HG03354 (cell line): ENCODE data around the gene HOXA5.

Experiments
- ATAC-seq: cut with Tn5 transposase; IDR thresholded peaks from one replicate; pipeline ENCODE4 v1.9.1; 2021; ENCODE audit warnings: mild to moderate bottlenecking; ENCODE audit not compliant: unreplicated experiment, poor library complexity, severe bottlenecking

HOXA5 gene

GRCh38 chr7:27111751-27112277 lies 31.7 kb downstream of the HOXA5 start:
- ATAC-seq, result no peak

GRCh38 chr7:27111042-27111750 lies 32.3 kb downstream of the HOXA5 start:
- ATAC-seq, result no peak

GRCh38 chr7:27110186-27111031 lies 33.1 kb downstream of the HOXA5 start:
- ATAC-seq, result no peak

- ATAC-seq, result no peak
Measured at GRCh38 chr7:27109466-27110185, 33.9 kb downstream of the HOXA5 start.

- no peak for ATAC-seq
Measured at GRCh38 chr7:27108390-27109127, 34.9 kb downstream of the HOXA5 start.

- no peak for ATAC-seq
Measured at GRCh38 chr7:27107391-27108381, 35.8 kb downstream of the HOXA5 start.

GRCh38 chr7:27106901-27107240 lies 36.6 kb downstream of the HOXA5 start:
- no peak for ATAC-seq

- no peak for ATAC-seq
Measured at GRCh38 chr7:27106181-27106900, 37.1 kb downstream of the HOXA5 start.

- ATAC-seq, result no peak
Measured at GRCh38 chr7:27105301-27106031, 38.0 kb downstream of the HOXA5 start.

GRCh38 chr7:27104341-27105058 lies 39.0 kb downstream of the HOXA5 start:
- ATAC-seq, result no peak

- ATAC-seq, result no peak
Measured at GRCh38 chr7:27103489-27104226, 39.8 kb downstream of the HOXA5 start.

- no peak for ATAC-seq
Measured at GRCh38 chr7:27102581-27103442, 40.7 kb downstream of the HOXA5 start, which contains the start of gene HOXA2. Gene HOXA2 (minus strand): TSS chr7:27102683. CDS start chr7:27102500, 183 bp downstream.

GRCh38 chr7:27101957-27102580 lies 41.4 kb downstream of the HOXA5 start:
- no peak for ATAC-seq

- ATAC-seq, result no peak
Measured at GRCh38 chr7:27101171-27101956, 42.1 kb downstream of the HOXA5 start.
